LNCaP clone FGC (cell line): Measurements from ENCODE around the gene FOXRED2.
A peak's percentile ranks its signal among the peaks of the same experiment; 100 is the strongest.

Experiments
- DNase-seq: peaks from one replicate; pipeline ENCODE4 v3.0.0-alpha.2; 2011; ENCODE audit warnings: low read depth
- H3K4me3 ChIP-seq: 2 replicates; pipeline ENCODE4 v1.5.1; 2011; ENCODE audit warnings: mild to moderate bottlenecking, low read depth, low read length, control low read depth
- CTCF ChIP-seq: IDR thresholded peaks from 2 replicates; pipeline ENCODE4 v1.5.1; 2012; ENCODE audit warnings: mild to moderate bottlenecking; ENCODE audit not compliant: control insufficient read depth, insufficient read depth; ENCODE audit errors: extremely low read depth

FOXRED2 gene

GRCh38 chr22:36470994-36471331 lies 35.9 kb downstream of the FOXRED2 start:
- no peak for DNase-seq
- TF ChIP-seq CTCF = no peak
- no peak overlapping the region for H3K4me3 ChIP-seq

- no peak overlapping the region for H3K4me3 ChIP-seq
- TF ChIP-seq CTCF = peak; percentile 96
- DNase-seq = peak; percentile 67
Observed at GRCh38 chr22:36470162-36470993, 36.5 kb downstream of the FOXRED2 start.

GRCh38 chr22:36469094-36469710 lies 37.6 kb downstream of the FOXRED2 start:
- no peak; the same call in 1 of the 2 replicates for TF ChIP-seq CTCF
- H3K4me3 ChIP-seq = no peak overlapping the region
- DNase-seq = no peak

- no peak for DNase-seq
- TF ChIP-seq CTCF = no peak
- H3K4me3 ChIP-seq = no peak overlapping the region
Observed at GRCh38 chr22:36467946-36468345, 38.9 kb downstream of the FOXRED2 start.

GRCh38 chr22:36467042-36467810 lies 39.6 kb downstream of the FOXRED2 start:
- DNase-seq = no peak
- no peak for TF ChIP-seq CTCF
- H3K4me3 ChIP-seq = no peak overlapping the region

GRCh38 chr22:36466258-36466657 lies 40.6 kb downstream of the FOXRED2 start:
- no peak for TF ChIP-seq CTCF
- H3K4me3 ChIP-seq = no peak overlapping the region
- no peak for DNase-seq
